Measurements from ENCODE around the gene DGCR8. TPM values are rescaled to one million over a fixed set of nuclear protein-coding genes. Genes with fewer than 3 reads are reported as not detected.

The DGCR8 gene
- total RNA-seq, 1 donor = 44.2 TPM

DNA sequence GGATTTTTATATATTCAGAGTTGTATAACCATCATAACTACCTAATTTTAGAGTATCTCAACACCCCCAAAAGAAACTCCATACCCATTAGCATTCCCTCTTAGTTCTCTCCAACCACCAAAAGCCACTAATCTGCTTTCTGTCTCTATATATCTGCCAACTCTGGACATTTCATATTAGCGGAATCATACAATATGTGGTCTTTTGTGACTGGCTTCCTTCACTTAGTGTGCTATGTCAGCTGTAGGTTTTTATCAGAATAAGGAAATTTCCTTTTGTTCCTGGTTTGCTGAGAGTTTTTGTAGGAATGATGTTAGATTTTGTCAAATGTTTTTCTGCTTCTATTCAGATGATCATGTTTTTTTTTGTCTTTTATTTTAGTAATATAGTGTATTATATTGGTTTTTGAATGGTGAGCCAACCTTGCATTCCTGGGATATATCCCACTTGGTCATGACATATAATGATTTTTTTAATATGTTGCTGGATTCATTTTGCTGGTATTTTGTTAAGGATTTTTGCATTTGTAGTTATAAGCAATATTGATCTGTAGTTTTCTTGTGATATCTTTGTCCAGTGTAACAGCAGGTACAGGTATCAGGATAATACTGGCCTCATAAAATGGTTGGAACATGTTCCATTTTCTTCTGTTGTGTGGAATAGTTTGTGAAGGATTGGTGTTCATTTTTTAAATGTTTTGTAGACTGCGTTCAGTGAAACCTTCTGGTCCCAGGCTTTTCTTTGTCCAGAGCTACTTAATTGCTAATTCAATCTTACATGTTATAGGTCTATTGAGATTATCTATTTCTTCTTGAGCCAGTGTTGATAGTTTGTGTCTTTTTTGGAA is 16.8 kb downstream of the DGCR8 start:
- no peaks in the 10 kb centered on the region for H3K4me1 ChIP-seq (ENCODE audit: insufficient read depth, low read length)
- H3K79me2 ChIP-seq (ENCODE audit: insufficient read depth, low read length) = peaks cover 79% of the 10 kb centered on the region
- H2AFZ ChIP-seq (ENCODE audit: low read length) = no peak overlapping the region
- peaks cover 89% of the 10 kb centered on the region for H3K36me3 ChIP-seq (ENCODE audit: insufficient read depth, low read length)
- no peak overlapping the region for H3K27ac ChIP-seq (ENCODE audit: low read depth, low read length)
- H3K4me2 ChIP-seq (ENCODE audit: insufficient read depth, low read length) = no peak overlapping the region
- TF ChIP-seq, protein P1, sequence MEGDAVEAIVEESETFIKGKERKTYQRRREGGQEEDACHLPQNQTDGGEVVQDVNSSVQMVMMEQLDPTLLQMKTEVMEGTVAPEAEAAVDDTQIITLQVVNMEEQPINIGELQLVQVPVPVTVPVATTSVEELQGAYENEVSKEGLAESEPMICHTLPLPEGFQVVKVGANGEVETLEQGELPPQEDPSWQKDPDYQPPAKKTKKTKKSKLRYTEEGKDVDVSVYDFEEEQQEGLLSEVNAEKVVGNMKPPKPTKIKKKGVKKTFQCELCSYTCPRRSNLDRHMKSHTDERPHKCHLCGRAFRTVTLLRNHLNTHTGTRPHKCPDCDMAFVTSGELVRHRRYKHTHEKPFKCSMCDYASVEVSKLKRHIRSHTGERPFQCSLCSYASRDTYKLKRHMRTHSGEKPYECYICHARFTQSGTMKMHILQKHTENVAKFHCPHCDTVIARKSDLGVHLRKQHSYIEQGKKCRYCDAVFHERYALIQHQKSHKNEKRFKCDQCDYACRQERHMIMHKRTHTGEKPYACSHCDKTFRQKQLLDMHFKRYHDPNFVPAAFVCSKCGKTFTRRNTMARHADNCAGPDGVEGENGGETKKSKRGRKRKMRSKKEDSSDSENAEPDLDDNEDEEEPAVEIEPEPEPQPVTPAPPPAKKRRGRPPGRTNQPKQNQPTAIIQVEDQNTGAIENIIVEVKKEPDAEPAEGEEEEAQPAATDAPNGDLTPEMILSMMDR (IDR thresholded peaks at IDR 0.05; ENCODE audit: extremely low read depth, low read depth, low read length) = no peak
- H3K27me3 ChIP-seq (ENCODE audit: insufficient read depth, low read length) = no peaks in the 10 kb centered on the region
- no peaks in the 10 kb centered on the region for H3K9me3 ChIP-seq (ENCODE audit: low read depth, low read length)
- no peak overlapping the region for H3K4me3 ChIP-seq (ENCODE audit: insufficient read depth, low read length)
- peaks cover 16% of the 10 kb centered on the region for H4K20me1 ChIP-seq (ENCODE audit: insufficient read depth, low read length)
- DNase-seq (ENCODE audit: insufficient read length, low spot score, missing footprints) = peak; percentile 44

DNA sequence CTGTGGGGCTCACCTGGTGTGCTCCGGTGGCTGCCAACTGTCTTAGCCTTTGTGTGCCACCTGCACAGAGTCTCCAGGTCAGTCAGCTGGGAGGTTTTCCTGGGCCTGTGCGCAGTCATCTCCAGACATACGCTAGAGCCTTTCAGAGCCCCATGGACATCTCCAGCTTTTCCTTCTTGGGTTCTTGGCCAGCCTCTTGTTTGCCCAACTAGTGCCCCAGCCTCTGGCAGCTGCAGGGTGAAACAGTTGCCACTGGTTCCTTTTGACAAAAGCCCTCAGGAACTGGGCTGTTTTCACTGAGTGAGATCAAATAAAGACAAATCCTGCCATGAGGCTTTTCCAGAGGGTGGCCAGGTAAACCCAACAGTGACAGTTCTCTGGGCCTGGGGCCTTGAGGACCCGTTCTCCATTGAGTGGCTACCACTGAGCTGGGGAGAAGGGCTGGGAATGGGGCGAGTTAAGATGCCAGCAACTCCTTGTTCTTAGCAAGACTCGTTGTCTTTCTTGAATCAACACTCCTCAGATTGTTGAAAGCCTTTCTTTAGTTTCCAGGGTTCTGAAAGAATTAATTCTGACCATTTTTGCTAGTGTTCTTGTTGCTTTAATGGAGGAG is 19.2 kb downstream of the DGCR8 start:
- Histone ChIP-seq H2AFZ (ENCODE audit: low read length) (no peak overlapping the region), H3K79me2 (ENCODE audit: insufficient read depth, low read length) (peaks cover 83% of the 10 kb centered on the region), H3K4me3 (ENCODE audit: insufficient read depth, low read length) (no peak overlapping the region), H3K4me2 (ENCODE audit: insufficient read depth, low read length) (no peak overlapping the region), H3K27me3 (ENCODE audit: insufficient read depth, low read length) (no peaks in the 10 kb centered on the region), H3K9me3 (ENCODE audit: low read depth, low read length) (no peaks in the 10 kb centered on the region), H3K27ac (ENCODE audit: low read depth, low read length) (no peak overlapping the region), H3K4me1 (ENCODE audit: insufficient read depth, low read length) (no peaks in the 10 kb centered on the region), H3K36me3 (ENCODE audit: insufficient read depth, low read length) (peaks cover 77% of the 10 kb centered on the region), H4K20me1 (ENCODE audit: insufficient read depth, low read length) (peaks cover 20% of the 10 kb centered on the region)
- TF ChIP-seq, protein P1 (IDR thresholded peaks at IDR 0.05; ENCODE audit: extremely low read depth, low read depth, low read length) = no peak
- no peak for DNase-seq (ENCODE audit: insufficient read length, low spot score, missing footprints)

DNA sequence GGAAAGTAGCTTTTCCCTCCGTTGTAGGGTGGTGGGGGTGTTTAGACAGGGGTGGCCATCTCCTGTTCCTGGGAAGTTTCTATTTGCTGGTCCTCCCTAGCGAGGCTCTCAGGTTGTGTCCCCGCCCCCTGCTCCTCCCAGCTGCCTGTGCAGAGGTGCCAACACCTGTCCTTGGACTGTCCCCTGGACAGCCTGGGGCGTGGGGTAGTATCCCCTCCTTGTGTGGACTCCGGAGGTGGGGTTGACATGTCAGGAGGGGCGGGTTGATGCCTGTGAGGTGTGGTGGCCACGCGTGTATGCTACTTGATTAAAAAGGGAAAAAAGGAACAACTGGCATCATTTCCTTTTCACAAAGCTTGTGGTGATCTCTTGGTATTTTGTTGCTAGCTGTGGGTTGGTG is 21.6 kb downstream of the DGCR8 start:
- Histone ChIP-seq H3K4me1 (ENCODE audit: insufficient read depth, low read length) (no peaks in the 10 kb centered on the region), H3K79me2 (ENCODE audit: insufficient read depth, low read length) (peaks cover 83% of the 10 kb centered on the region), H3K36me3 (ENCODE audit: insufficient read depth, low read length) (peaks cover 74% of the 10 kb centered on the region), H3K27me3 (ENCODE audit: insufficient read depth, low read length) (no peaks in the 10 kb centered on the region), H3K4me3 (ENCODE audit: insufficient read depth, low read length) (no peak overlapping the region), H3K27ac (ENCODE audit: low read depth, low read length) (no peak overlapping the region), H3K9me3 (ENCODE audit: low read depth, low read length) (no peaks in the 10 kb centered on the region), H2AFZ (ENCODE audit: low read length) (no peak overlapping the region), H4K20me1 (ENCODE audit: insufficient read depth, low read length) (peaks cover 25% of the 10 kb centered on the region), H3K4me2 (ENCODE audit: insufficient read depth, low read length) (no peak overlapping the region)
- TF ChIP-seq, protein P1 (IDR thresholded peaks at IDR 0.05; ENCODE audit: extremely low read depth, low read depth, low read length) = no peak
- peak; percentile 62 for DNase-seq (ENCODE audit: insufficient read length, low spot score, missing footprints)

DNA sequence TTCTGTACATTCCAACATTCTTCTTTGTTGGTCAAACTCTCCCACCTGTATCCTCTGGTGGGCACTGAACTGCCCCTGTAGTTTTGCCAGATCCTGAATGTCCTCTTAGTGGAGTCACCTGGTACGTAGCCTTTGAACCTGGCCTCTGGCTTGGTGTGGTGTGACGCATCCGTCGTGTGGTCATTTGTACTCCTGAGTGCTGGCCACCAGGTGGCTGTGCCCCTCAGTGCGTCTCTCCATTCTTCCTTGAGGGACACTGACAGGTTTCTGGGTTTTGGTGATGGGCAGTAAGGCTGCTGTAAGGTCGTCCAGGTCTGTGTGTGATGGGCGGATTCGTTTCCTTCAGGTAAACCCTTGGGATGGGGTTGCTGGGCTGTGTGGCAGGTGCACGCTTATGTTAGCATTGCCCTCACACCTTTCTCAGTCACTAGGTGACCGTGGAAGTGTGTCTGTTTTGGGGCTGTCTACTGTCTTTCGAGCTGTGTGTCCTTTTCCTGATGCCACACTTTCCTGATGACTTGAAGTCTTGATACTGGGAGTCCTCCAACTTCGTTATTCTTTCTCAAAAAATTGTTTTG is 22.3 kb downstream of the DGCR8 start:
- H3K36me3 ChIP-seq (ENCODE audit: insufficient read depth, low read length) = peaks cover 75% of the 10 kb centered on the region
- TF ChIP-seq, protein P1 (IDR thresholded peaks at IDR 0.05; ENCODE audit: extremely low read depth, low read depth, low read length) = no peak
- DNase-seq (ENCODE audit: insufficient read length, low spot score, missing footprints) = peak; percentile 36
- no peak overlapping the region for H2AFZ ChIP-seq (ENCODE audit: low read length)
- H3K4me3 ChIP-seq (ENCODE audit: insufficient read depth, low read length) = no peak overlapping the region
- no peak overlapping the region for H3K27ac ChIP-seq (ENCODE audit: low read depth, low read length)
- H3K4me1 ChIP-seq (ENCODE audit: insufficient read depth, low read length) = no peaks in the 10 kb centered on the region
- peaks cover 79% of the 10 kb centered on the region for H3K79me2 ChIP-seq (ENCODE audit: insufficient read depth, low read length)
- no peaks in the 10 kb centered on the region for H3K27me3 ChIP-seq (ENCODE audit: insufficient read depth, low read length)
- H3K4me2 ChIP-seq (ENCODE audit: insufficient read depth, low read length) = no peak overlapping the region
- H3K9me3 ChIP-seq (ENCODE audit: low read depth, low read length) = no peaks in the 10 kb centered on the region
- H4K20me1 ChIP-seq (ENCODE audit: insufficient read depth, low read length) = peaks cover 24% of the 10 kb centered on the region

All from osteoblast (primary cell).